Activated CD4-positive, alpha-beta T cell treated with anti-CD3 and anti-CD28 coated beads for 1 hour (primary cell): ENCODE measurements around the gene SH2D4B.

Experiments
- DNase-seq: peaks from one replicate; pipeline ENCODE4 v3.0.0-alpha.2; 2020

SH2D4B gene

GRCh38 chr10:80545258-80545881 lies 7.7 kb downstream of the SH2D4B start:
- no peak for DNase-seq

- no peak for DNase-seq
These were observed 14.5 kb downstream of the SH2D4B start for GRCh38 chr10:80552151-80552646.

GRCh38 chr10:80553436-80553835 lies 15.7 kb downstream of the SH2D4B start:
- no peak for DNase-seq

GRCh38 chr10:80554050-80554449 lies 16.3 kb downstream of the SH2D4B start:
- no peak for DNase-seq

- no peak for DNase-seq
These were observed 17.7 kb downstream of the SH2D4B start for GRCh38 chr10:80555415-80555814.

- no peak for DNase-seq
These were observed 24.2 kb downstream of the SH2D4B start for GRCh38 chr10:80561950-80562349.

GRCh38 chr10:80567292-80567691 lies 29.6 kb downstream of the SH2D4B start:
- DNase-seq: no peak

- no peak for DNase-seq
These were observed 31.6 kb downstream of the SH2D4B start for GRCh38 chr10:80569131-80569895.

- no peak for DNase-seq
These were observed 33.6 kb downstream of the SH2D4B start for GRCh38 chr10:80571352-80571751.

GRCh38 chr10:80579181-80579763 lies 41.6 kb downstream of the SH2D4B start:
- no peak for DNase-seq

- DNase-seq: no peak
These were observed 42.3 kb downstream of the SH2D4B start for GRCh38 chr10:80579849-80580637.

- no peak for DNase-seq
These were observed 43.2 kb downstream of the SH2D4B start for GRCh38 chr10:80580638-80581468.

GRCh38 chr10:80581469-80581835 lies 43.8 kb downstream of the SH2D4B start:
- no peak for DNase-seq

GRCh38 chr10:80582286-80582960 lies 44.7 kb downstream of the SH2D4B start:
- no peak for DNase-seq

- DNase-seq: no peak
These were observed 46.0 kb downstream of the SH2D4B start for GRCh38 chr10:80583685-80584084.

- no peak for DNase-seq
These were observed 48.1 kb downstream of the SH2D4B start for GRCh38 chr10:80585812-80586211.

- no peak for DNase-seq
These were observed 50.8 kb downstream of the SH2D4B start for GRCh38 chr10:80588546-80588945.

GRCh38 chr10:80589726-80590373 lies 52.1 kb downstream of the SH2D4B start:
- no peak for DNase-seq

GRCh38 chr10:80590585-80591125 lies 53.0 kb downstream of the SH2D4B start:
- DNase-seq: no peak

GRCh38 chr10:80596391-80597257 lies 58.9 kb downstream of the SH2D4B start:
- no peak for DNase-seq
